H1 (cell line): ENCODE measurements around the gene OR5W2. TPM values are rescaled to one million over a fixed set of nuclear protein-coding genes. Genes with fewer than 3 reads are reported as not detected.

Source experiments
- CTCF ChIA-PET: fragments of 300-600 bp; sonication (Branson Sonifier 250); formaldehyde crosslinking; loops from one replicate; lab custom pipeline; 2021; ENCODE audit not compliant: partially characterized antibody; lab: Charles Lee
- POLR2A ChIA-PET: fragments of 300-600 bp; sonication (Branson Sonifier 250); formaldehyde crosslinking; loops from one replicate; lab custom pipeline; 2021; ENCODE audit warnings: inconsistent platforms; ENCODE audit not compliant: partially characterized antibody; lab: Charles Lee
- DNase-seq, 2 experiments: peaks; one replicate each; pipeline versions ENCODE4 v3.0.0 to v3.0.0-alpha.2; 2010 to 2022; ENCODE audit warnings: low spot score in 2 of 2, low read depth in 1 of 2, mixed read lengths in 1 of 2
- FAIRE-seq: peaks from 2 replicates; lab custom pipeline; 2011; peaks lifted over from hg19 to GRCh38; lab: Jason Lieb, UNC
- H2AFZ ChIP-seq: 2 replicates; pipeline ENCODE4 v1.8.1; 2012; ENCODE audit warnings: low read length, inconsistent platforms
- H2AK5ac ChIP-seq: 2 replicates; pipeline ENCODE4 v1.6.1; 2013; ENCODE audit warnings: low read depth, low read length
- H2BK120ac ChIP-seq: replicated peaks from 2 replicates; pipeline ENCODE3; 2013; ENCODE audit warnings: low read depth, low read length, inconsistent platforms
- H2BK12ac ChIP-seq: 2 replicates; pipeline ENCODE4 v1.6.1; 2013; ENCODE audit warnings: low read depth, low read length
- H2BK15ac ChIP-seq: 2 replicates; pipeline ENCODE4 v1.6.1; 2013; ENCODE audit warnings: low read length
- H2BK20ac ChIP-seq: 2 replicates; pipeline ENCODE4 v1.6.1; 2013; ENCODE audit warnings: low read length
- H2BK5ac ChIP-seq: 2 replicates; pipeline ENCODE4 v1.6.1; 2013; ENCODE audit warnings: low read depth, low read length
- H3K14ac ChIP-seq: 2 replicates; pipeline ENCODE4 v1.6.1; 2013; ENCODE audit warnings: inconsistent platforms; ENCODE audit not compliant: insufficient read length
- H3K18ac ChIP-seq: 2 replicates; pipeline ENCODE4 v1.6.1; 2013; ENCODE audit warnings: low read length; ENCODE audit errors: extremely low read depth
- H3K23ac ChIP-seq: 2 replicates; pipeline ENCODE4 v1.6.1; 2013; ENCODE audit warnings: inconsistent platforms; ENCODE audit not compliant: insufficient read length
- H3K23me2 ChIP-seq: 2 replicates; pipeline ENCODE4 v1.6.1; 2013; ENCODE audit warnings: low read depth, low read length
- H3K27ac ChIP-seq: 2 replicates; pipeline ENCODE4 v1.6.1; 2011; ENCODE audit warnings: low read depth, low read length, inconsistent platforms
- H3K27me3 ChIP-seq, 4 experiments: replicated peaks in 1 of 4; 1 replicate in 1 of 4; 2 replicates in 3 of 4; pipeline versions ENCODE4 v1.6.1 to v1.8.1; 2011 to 2013; ENCODE audit warnings: low read length in 3 of 4, mild to moderate bottlenecking in 3 of 4, inconsistent platforms in 2 of 4, mixed read lengths in 2 of 4, moderate library complexity in 1 of 4; ENCODE audit not compliant: control insufficient read depth in 3 of 4, insufficient read depth in 3 of 4; ENCODE audit errors: extremely low read depth in 1 of 4
- H3K36me3 ChIP-seq, 4 experiments: 2 replicates each; pipeline versions ENCODE4 v1.6.1 to v1.8.1; 2011 to 2013; ENCODE audit warnings: mild to moderate bottlenecking in 4 of 4, low read length in 3 of 4, moderate library complexity in 2 of 4, control low read depth in 1 of 4, inconsistent platforms in 1 of 4; ENCODE audit not compliant: insufficient read depth in 4 of 4, control insufficient read depth in 2 of 4
- H3K4ac ChIP-seq: replicated peaks from 2 replicates; pipeline ENCODE3; 2013; ENCODE audit warnings: low read length, low read depth, mixed read lengths, inconsistent platforms; ENCODE audit not compliant: insufficient read length
- H3K4me1 ChIP-seq, 4 experiments: replicated peaks in 1 of 4; 1 replicate in 1 of 4; 2 replicates in 3 of 4; pipeline versions ENCODE4 v1.6.1 to v1.8.1; 2011 to 2013; ENCODE audit warnings: low read length in 3 of 4, inconsistent platforms in 2 of 4, mixed read lengths in 1 of 4; ENCODE audit not compliant: insufficient read depth in 4 of 4, control insufficient read depth in 3 of 4
- H3K4me2 ChIP-seq, 2 experiments: 2 replicates each; pipeline versions ENCODE4 v1.6.1 to v1.8.1; 2011 to 2013; ENCODE audit warnings: low read depth in 2 of 2, low read length in 2 of 2, control low read depth in 1 of 2, inconsistent platforms in 1 of 2, mild to moderate bottlenecking in 1 of 2; ENCODE audit not compliant: insufficient read depth in 1 of 2
- H3K4me3 ChIP-seq, 4 experiments: fragments of 200-600, 300-600 bp in 1 of 4; sonication (generic), shearing (Covaris generic), sonication (Bioruptor Twin) in 1 of 4; 2 replicates each; pipeline versions ENCODE4 v1.5.1 to v1.8.1; 2011 to 2016; ENCODE audit warnings: low read length in 4 of 4, low read depth in 3 of 4, control low read depth in 2 of 4, inconsistent platforms in 2 of 4, mild to moderate bottlenecking in 2 of 4, mixed read lengths in 1 of 4, moderate library complexity in 1 of 4; ENCODE audit not compliant: insufficient read depth in 2 of 4; ENCODE audit errors: extremely low read depth in 1 of 4
- H3K56ac ChIP-seq: replicated peaks from 2 replicates; pipeline ENCODE3; 2013; ENCODE audit warnings: low read depth, mild to moderate bottlenecking, mixed read lengths, low read length, inconsistent platforms; ENCODE audit not compliant: insufficient read length
- H3K79me1 ChIP-seq: 2 replicates; pipeline ENCODE4 v1.6.1; 2013; ENCODE audit warnings: low read depth, low read length, control low read depth
- H3K79me2 ChIP-seq, 2 experiments: 2 replicates each; pipeline versions ENCODE4 v1.6.1 to v1.8.1; 2012 to 2013; ENCODE audit warnings: low read length in 2 of 2, mild to moderate bottlenecking in 2 of 2, inconsistent platforms in 1 of 2; ENCODE audit not compliant: insufficient read depth in 2 of 2, control insufficient read depth in 1 of 2
- H3K9ac ChIP-seq, 4 experiments: replicated peaks in 1 of 4; 1 replicate in 1 of 4; 2 replicates in 3 of 4; pipeline versions ENCODE4 v1.6.1 to v1.8.1; 2011 to 2013; ENCODE audit warnings: low read depth in 3 of 4, low read length in 3 of 4, control low read depth in 2 of 4, mild to moderate bottlenecking in 2 of 4, moderate library complexity in 2 of 4, inconsistent platforms in 1 of 4; ENCODE audit errors: extremely low read depth in 1 of 4
- H3K9me3 ChIP-seq, 2 experiments: 2 replicates each; pipeline versions ENCODE4 v1.6.1 to v1.8.1; 2012 to 2013; ENCODE audit warnings: mild to moderate bottlenecking in 2 of 2, moderate library complexity in 2 of 2, control low read depth in 1 of 2, inconsistent platforms in 1 of 2, low read depth in 1 of 2, low read length in 1 of 2, mixed read lengths in 1 of 2; ENCODE audit not compliant: insufficient read depth in 2 of 2
- H4K20me1 ChIP-seq, 2 experiments: replicated peaks in 1 of 2; 2 replicates each; pipeline versions ENCODE3 to v1.8.1; 2011 to 2013; ENCODE audit warnings: inconsistent platforms in 2 of 2, low read length in 2 of 2, mild to moderate bottlenecking in 1 of 2; ENCODE audit not compliant: insufficient read depth in 2 of 2, control insufficient read depth in 1 of 2
- H4K5ac ChIP-seq: 2 replicates; pipeline ENCODE4 v1.6.1; 2013; ENCODE audit warnings: low read length, low read depth, mixed read lengths, inconsistent platforms; ENCODE audit not compliant: insufficient read length
- H4K8ac ChIP-seq: 2 replicates; pipeline ENCODE4 v1.8.0; 2013; ENCODE audit warnings: mild to moderate bottlenecking, moderate library complexity, low read length, inconsistent platforms; ENCODE audit not compliant: insufficient read depth; ENCODE audit errors: extremely low read depth
- H4K91ac ChIP-seq: replicated peaks from 2 replicates; pipeline ENCODE3; 2013; ENCODE audit warnings: low read length, mixed read lengths, inconsistent platforms; ENCODE audit not compliant: insufficient read length
- CBX5 ChIP-seq: fragments of 300-800, 300-1000 bp; sonication (generic); IDR thresholded peaks from 2 replicates; pipeline ENCODE4 v1.7.1; 2016; ENCODE audit warnings: antibody characterized with exemption, low read length, low read depth
- CHD2 ChIP-seq: IDR thresholded peaks from 2 replicates; pipeline ENCODE4 v1.6.1; 2012; ENCODE audit warnings: low read length, improper control_type of control experiment
- CREB1 ChIP-seq: IDR thresholded peaks from 2 replicates; pipeline ENCODE4 v1.6.1; 2012; ENCODE audit warnings: inconsistent platforms
- NRF1 ChIP-seq: IDR thresholded peaks from 2 replicates; pipeline ENCODE4 v1.6.1; 2011; ENCODE audit warnings: mild to moderate bottlenecking, low read depth, low read length, improper control_type of control experiment
- SAP30 ChIP-seq: fragments of 300-600 bp; sonication (generic); IDR thresholded peaks from 2 replicates; pipeline ENCODE4 v1.7.1; 2012; ENCODE audit warnings: low read length, moderate library complexity, mild to moderate bottlenecking, inconsistent platforms; ENCODE audit not compliant: insufficient read depth, insufficient replicate concordance
- SIN3A ChIP-seq, 2 experiments: IDR thresholded peaks in 1 of 2; conservative IDR thresholded peaks in 1 of 2; 2 replicates each; pipeline ENCODE4 v1.6.1; 2011 to 2012; ENCODE audit warnings: low read length in 2 of 2, improper control_type of control experiment in 1 of 2, low read depth in 1 of 2, mild to moderate bottlenecking in 1 of 2
- SRF ChIP-seq: IDR thresholded peaks from 2 replicates; pipeline ENCODE4 v1.6.1; 2011; ENCODE audit warnings: mild to moderate bottlenecking, low read depth, low read length, moderate library complexity
- TAF1 ChIP-seq: IDR thresholded peaks from 2 replicates; pipeline ENCODE4 v1.6.1; 2011; ENCODE audit warnings: mild to moderate bottlenecking, low read depth, low read length
- TBP ChIP-seq: IDR thresholded peaks from 2 replicates; pipeline ENCODE4 v1.6.1; 2011; ENCODE audit warnings: low read depth, low read length, improper control_type of control experiment
- USF2 ChIP-seq: IDR thresholded peaks from 2 replicates; pipeline ENCODE4 v1.6.1; 2011; ENCODE audit warnings: low read length, improper control_type of control experiment
- YY1 ChIP-seq: IDR thresholded peaks from 2 replicates; pipeline ENCODE4 v1.6.1; 2011; ENCODE audit warnings: low read depth, mild to moderate bottlenecking, low read length
- ZNF274 ChIP-seq: IDR thresholded peaks from 2 replicates; pipeline ENCODE4 v1.7.0; 2012; ENCODE audit warnings: low read length, borderline replicate concordance; ENCODE audit errors: extremely low read depth
- WGBS, 2 experiments: shearing (Covaris generic) in 1 of 2; methylation state at CpG; one replicate each; pipeline versions ENCODE4 v1.1.6 to v1.1.7; 2013 to 2015; ENCODE audit warnings: low lambda C conversion rate in 2 of 2, mixed read lengths in 2 of 2, inconsistent platforms in 1 of 2, low coverage in 1 of 2, missing lambda C conversion rate in 1 of 2; ENCODE audit not compliant: insufficient replicate concordance in 2 of 2, insufficient coverage in 1 of 2, insufficient read length in 1 of 2; ENCODE audit errors: extremely low coverage in 1 of 2, missing lambda C conversion rate in 1 of 2; 5-methylcytosine and 5-hydroxymethylcytosine counted together
- long read RNA-seq, 2 experiments: library from RNA in 1 of 2; library from capped mRNA in 1 of 2; stranded (forward); transcript quantifications; one replicate each; pipeline ENCODE4 v2.0.0, GENCODE V29; 2021; ENCODE audit warnings: inconsistent platforms in 1 of 2
- polyA minus RNA-seq, 3 experiments: library from RNA; depleted of rRNA, polyadenylated mRNA; stranded (reverse); fragments of >200 nt; gene quantifications; 1 replicate in 2 of 3; 2 replicates in 1 of 3; pipeline ENCODE4 v1.2.3, GENCODE V29; 2011
- polyA plus RNA-seq, 7 experiments: library from polyadenylated mRNA; depleted of rRNA in 3 of 7; stranded (reverse) in 5 of 7; unstranded in 2 of 7; fragments of >200 nt in 5 of 7; fragments of 200-250 nt in 2 of 7; gene quantifications; 1 replicate in 5 of 7; 2 replicates in 1 of 7; 4 replicates in 1 of 7; pipeline versions ENCODE4 v1.2.1 to v1.2.3, GENCODE V29; 2011 to 2013; ENCODE audit warnings: missing spikeins in 2 of 7, mixed read lengths in 2 of 7
- total RNA-seq: library from RNA; stranded (reverse); fragmentation: NEBNext Ultra II Directional; extraction: Animal tissue kit (Norgen Biotek cat#: 25700); gene quantifications from 2 replicates; pipeline ENCODE4 v1.2.1, GENCODE V29; 2021

The OR5W2 gene
- total RNA-seq (not detected in 2 replicates), polyA plus RNA-seq (2011; rRNA removed) (not detected in 2 replicates), polyA minus RNA-seq (2011; rRNA and poly(A)+ RNA removed) (not detected in 2 replicates)
- not detected for polyA plus RNA-seq (2011; cell fraction: cytosol; rRNA removed)
- not detected for polyA plus RNA-seq (2011; cell fraction: nucleus; rRNA removed)
- not detected in 4 replicates for polyA plus RNA-seq (2012, experiment 1 of 2)
- not detected for polyA plus RNA-seq (2012, experiment 2 of 2)
- polyA plus RNA-seq (2013, experiment 1 of 2) = not detected
- polyA plus RNA-seq (2013, experiment 2 of 2) = not detected
- polyA minus RNA-seq (2011; cell fraction: cytosol; rRNA and poly(A)+ RNA removed) = not detected
- not detected for polyA minus RNA-seq (2011; cell fraction: nucleus; rRNA and poly(A)+ RNA removed)
- long read RNA-seq, experiment 1 = 0 reads
- long read RNA-seq, experiment 2 = 0 reads

- no peaks in the 10 kb centered on the region for H3K79me1 ChIP-seq
- no peak within 1 kb of the TSS for H3K4me2 ChIP-seq
- no peaks in the 10 kb centered on the region for H3K36me3 ChIP-seq
- no peaks in the 10 kb centered on the region for H3K23me2 ChIP-seq
- no peak within 1 kb of the TSS for H4K8ac ChIP-seq
- no peak within 1 kb of the TSS for H3K14ac ChIP-seq
- peaks cover 2 to 5% of the 10 kb centered on the region in 2 experiments; a peak in 2 of 4 replicates for H3K9me3 ChIP-seq
- no peaks in the 10 kb centered on the region for H4K20me1 ChIP-seq
- H3K4me3 ChIP-seq = no peak within 1 kb of the TSS
- 100% methylated on average over 1 of the region's 1 CpG; no CpG with 5 or more reads in 1 of the 2 experiments for WGBS, 2 experiments
- H3K4ac ChIP-seq = no peak within 1 kb of the TSS
- ChIA-PET CTCF (no interaction called here), POLR2A (no interaction called here)
- H4K5ac ChIP-seq = no peak within 1 kb of the TSS
- no peak within 1 kb of the TSS for H2BK15ac ChIP-seq
- H2AFZ ChIP-seq = no peak within 1 kb of the TSS
- H3K23ac ChIP-seq = no peak within 1 kb of the TSS
- no peak within 1 kb of the TSS for H2AK5ac ChIP-seq
- H3K79me2 ChIP-seq = no peaks in the 10 kb centered on the region
- no peak within 1 kb of the TSS for H2BK12ac ChIP-seq
- no peak for DNase-seq
- H3K9ac ChIP-seq = no peak within 1 kb of the TSS
- H3K27me3 ChIP-seq = no peaks in the 10 kb centered on the region
- H2BK5ac ChIP-seq = no peak within 1 kb of the TSS
- no peaks in the 10 kb centered on the region for H3K4me1 ChIP-seq
- H3K18ac ChIP-seq = no peak within 1 kb of the TSS
- H2BK20ac ChIP-seq = no peak within 1 kb of the TSS
- H2BK120ac ChIP-seq = no peak within 1 kb of the TSS
- H4K91ac ChIP-seq = no peak within 1 kb of the TSS
- FAIRE-seq = no peak
- no peak within 1 kb of the TSS for H3K27ac ChIP-seq
- H3K56ac ChIP-seq = no peak within 1 kb of the TSS
- TF ChIP-seq SIN3A (conservative IDR thresholded peaks at IDR 0.05 in 1 of 2, IDR thresholded peaks at IDR 0.05 in 1 of 2; ENCODE audit: low read depth in 1 of 2, low read length in 2 of 2) (no peak), YY1 (no peak), CBX5 (no peak), TBP (no peak), NRF1 (no peak), ZNF274 (no peak), TAF1 (no peak), CREB1 (no peak), USF2 (no peak), CHD2 (no peak), SRF (no peak), SAP30 (no peak)
These were observed at the start of gene OR5W2 for GRCh38 chr11:55914482-55914881. TSS of gene OR5W2 (minus strand) at chr11:55914582. CDS start at chr11:55914582, 0 bp downstream.
